Measurements from ENCODE around the gene CTSH.

GRCh38 chr15:78921940-78922339, 22.9 kb downstream of the CTSH start:
- TF ChIP-seq ZNF462 (CRISPR knock-in tag; IDR thresholded peaks at IDR 0.05), result no peak
- no peak for TF ChIP-seq CTCF (conservative IDR thresholded peaks at IDR 0.05; ENCODE audit: low read depth in 2 of 2)
- no peak for TF ChIP-seq REST (IDR thresholded peaks at IDR 0.05; ENCODE audit: unreplicated experiment)
- TF ChIP-seq EZH2phosphoT487 (IDR thresholded peaks at IDR 0.05; ENCODE audit: unreplicated experiment), result no peak
- TF ChIP-seq POLR2AphosphoS5 (IDR thresholded peaks at IDR 0.05; ENCODE audit: low read depth), result no peak
- no peak for TF ChIP-seq CREB1 (CRISPR knock-in tag; IDR thresholded peaks at IDR 0.05; ENCODE audit: low read depth)
- no peak for TF ChIP-seq EZH2 (IDR thresholded peaks at IDR 0.05; ENCODE audit: low read depth, unreplicated experiment)
- TF ChIP-seq JUNB (IDR thresholded peaks at IDR 0.05; ENCODE audit: unreplicated experiment), result no peak
- no peak for TF ChIP-seq NANOG (IDR thresholded peaks at IDR 0.05; ENCODE audit: borderline replicate concordance)
